Measurements from ENCODE around the gene HOXB7.

The HOXB7 gene

GRCh38 chr17:48609033-48609432, 1.8 kb downstream of the HOXB7 start:
- no peak for DNase-seq (ENCODE audit: low read depth in 2 of 2)

- no peak for DNase-seq (ENCODE audit: low read depth in 2 of 2)
Observed at GRCh38 chr17:48608494-48608834, 2.4 kb downstream of the HOXB7 start.

- no peak for DNase-seq (ENCODE audit: low read depth in 2 of 2)
Observed at GRCh38 chr17:48606892-48607614, 3.8 kb downstream of the HOXB7 start.

GRCh38 chr17:48605991-48606891, 4.6 kb downstream of the HOXB7 start:
- no peak for DNase-seq (ENCODE audit: low read depth in 2 of 2)

GRCh38 chr17:48605409-48605919, 5.4 kb downstream of the HOXB7 start:
- DNase-seq (ENCODE audit: low read depth in 2 of 2): no peak

- DNase-seq (ENCODE audit: low read depth in 2 of 2): no peak
Observed at GRCh38 chr17:48604770-48605329, 6.0 kb downstream of the HOXB7 start, which contains the start of gene HOXB6. Gene HOXB6, minus strand, starts transcription at chr17:48604986. Its CDS starts 6,836 bp downstream, at chr17:48598150.

GRCh38 chr17:48603959-48604769, 6.7 kb downstream of the HOXB7 start:
- no peak for DNase-seq (ENCODE audit: low read depth in 2 of 2)

GRCh38 chr17:48601539-48602425, 9.0 kb downstream of the HOXB7 start:
- DNase-seq (ENCODE audit: low read depth in 2 of 2): no peak

GRCh38 chr17:48601207-48601538, 9.6 kb downstream of the HOXB7 start:
- DNase-seq (ENCODE audit: low read depth in 2 of 2): no peak

GRCh38 chr17:48600244-48601098, 10.3 kb downstream of the HOXB7 start:
- DNase-seq (ENCODE audit: low read depth in 2 of 2): no peak

- no peak for DNase-seq (ENCODE audit: low read depth in 2 of 2)
Observed at GRCh38 chr17:48599354-48599753, 11.5 kb downstream of the HOXB7 start.

- no peak for DNase-seq (ENCODE audit: low read depth in 2 of 2)
Observed at GRCh38 chr17:48598736-48599135, 12.1 kb downstream of the HOXB7 start.

GRCh38 chr17:48597778-48598631, 12.8 kb downstream of the HOXB7 start:
- no peak for DNase-seq (ENCODE audit: low read depth in 2 of 2)

GRCh38 chr17:48597528-48597777, 13.4 kb downstream of the HOXB7 start:
- no peak for DNase-seq (ENCODE audit: low read depth in 2 of 2)

- no peak for DNase-seq (ENCODE audit: low read depth in 2 of 2)
Observed at GRCh38 chr17:48596735-48597527, 13.9 kb downstream of the HOXB7 start.

GRCh38 chr17:48596000-48596734, 14.7 kb downstream of the HOXB7 start:
- no peak for DNase-seq (ENCODE audit: low read depth in 2 of 2)

GRCh38 chr17:48595278-48595999, 15.4 kb downstream of the HOXB7 start:
- DNase-seq (ENCODE audit: low read depth in 2 of 2): no peak

All from stimulated activated CD4-positive, alpha-beta T cell treated with anti-CD3 and anti-CD28 coated beads, Interleukin-12 subunit alpha, Interleukin-12 subunit beta, amount 100 ng/mL, for 24 hours (primary cell).